Endothelial cell of umbilical vein (primary cell): ENCODE data around the gene ATP1B1. TPM values are rescaled to one million over a fixed set of nuclear protein-coding genes. Genes with fewer than 3 reads are reported as not detected.

Experiments used
- BruUV-seq: library from RNA; stranded (reverse); fragments of 400-500 nt; replicated peaks from 2 replicates; lab custom pipeline; 2021; lab: Mats Ljungman, UMichigan
- CTCF ChIA-PET: fragments of 300-600, 350-600 bp; sonication (Branson Sonifier 250); formaldehyde crosslinking; loops from one replicate; lab custom pipeline; 2021; ENCODE audit warnings: antibody characterized with exemption, inconsistent platforms; lab: Charles Lee
- POLR2A ChIA-PET: fragments of 300-600, 350-600 bp; sonication (Branson Sonifier 250); formaldehyde crosslinking; loops from one replicate; lab custom pipeline; 2021; ENCODE audit warnings: antibody characterized with exemption, inconsistent platforms; lab: Charles Lee
- DNase-seq: peaks from one replicate; pipeline ENCODE4 v3.0.0-alpha.2; 2011; ENCODE audit warnings: low read depth, low spot score
- FAIRE-seq: peaks from 2 replicates; lab custom pipeline; 2011; peaks lifted over from hg19 to GRCh38; lab: Jason Lieb, UNC
- H2AFZ ChIP-seq: 2 replicates; pipeline ENCODE4 v1.6.0; 2012; ENCODE audit warnings: low read depth, low read length, control low read depth, inconsistent platforms
- H3K27ac ChIP-seq: 2 replicates; pipeline ENCODE4 v1.5.1; 2011; ENCODE audit warnings: low read depth, mild to moderate bottlenecking, control low read depth, low read length, moderate library complexity; ENCODE audit not compliant: insufficient read depth
- H3K27me3 ChIP-seq, 2 experiments: 2 replicates each; pipeline versions ENCODE4 v1.6.0 to v1.6.1; 2011; ENCODE audit warnings: low read length in 2 of 2, mixed read lengths in 1 of 2; ENCODE audit not compliant: control insufficient read depth in 2 of 2, insufficient read depth in 2 of 2
- H3K36me3 ChIP-seq, 2 experiments: 2 replicates in 1 of 2; 3 replicates in 1 of 2; pipeline ENCODE4 v1.5.1; 2011; ENCODE audit warnings: low read length in 2 of 2, mild to moderate bottlenecking in 1 of 2, moderate library complexity in 1 of 2; ENCODE audit not compliant: control insufficient read depth in 2 of 2, insufficient read depth in 2 of 2; ENCODE audit errors: extremely low read depth in 1 of 2
- H3K4me1 ChIP-seq: 3 replicates; pipeline ENCODE4 v1.5.1; 2011; ENCODE audit warnings: mild to moderate bottlenecking, low read length; ENCODE audit not compliant: control insufficient read depth, insufficient read depth; ENCODE audit errors: extremely low read depth
- H3K4me2 ChIP-seq: 2 replicates; pipeline ENCODE4 v1.6.1; 2011; ENCODE audit warnings: low read length, control low read depth, mixed read lengths; ENCODE audit not compliant: insufficient read depth
- H3K4me3 ChIP-seq, 3 experiments: fragments of 200-600 bp in 1 of 3; sonication (generic), shearing (Covaris generic) in 1 of 3; replicated peaks in 1 of 3; 2 replicates each; pipeline ENCODE4 v1.5.1; 2011 to 2016; ENCODE audit warnings: control low read depth in 3 of 3, low read length in 3 of 3, mild to moderate bottlenecking in 2 of 3, inconsistent platforms in 1 of 3, low read depth in 1 of 3, moderate library complexity in 1 of 3; ENCODE audit not compliant: insufficient read depth in 1 of 3
- H3K79me2 ChIP-seq: 2 replicates; pipeline ENCODE4 v1.6.0; 2012; ENCODE audit warnings: low read length, inconsistent platforms; ENCODE audit not compliant: control insufficient read depth, insufficient read depth
- H3K9ac ChIP-seq: replicated peaks from 2 replicates; pipeline ENCODE3; 2011; ENCODE audit warnings: low read length, control low read depth; ENCODE audit not compliant: insufficient read depth; ENCODE audit errors: extremely low read depth
- H3K9me1 ChIP-seq: replicated peaks from 3 replicates; pipeline ENCODE4 v1.6.0; 2011; ENCODE audit warnings: mild to moderate bottlenecking, low read length; ENCODE audit not compliant: control insufficient read depth, insufficient read depth; ENCODE audit errors: extremely low read depth
- H3K9me3 ChIP-seq: replicated peaks from 2 replicates; pipeline ENCODE4 v1.5.1; 2012; ENCODE audit warnings: low read length, inconsistent platforms; ENCODE audit not compliant: control insufficient read depth, insufficient read depth
- H4K20me1 ChIP-seq: replicated peaks from 2 replicates; pipeline ENCODE3; 2011; ENCODE audit warnings: mild to moderate bottlenecking, low read length; ENCODE audit not compliant: control insufficient read depth, insufficient read depth; ENCODE audit errors: extremely low read depth
- CTCF ChIP-seq, 2 donors: IDR thresholded peaks; 1 replicate in 1 of 2; 2 replicates in 1 of 2; pipeline ENCODE4 v1.5.1; 2011; ENCODE audit warnings: low read length in 2 of 2, mild to moderate bottlenecking in 2 of 2, moderate library complexity in 2 of 2, control low read depth in 1 of 2, inconsistent platforms in 1 of 2, low read depth in 1 of 2; ENCODE audit not compliant: insufficient read depth in 1 of 2; ENCODE audit errors: extremely low read depth in 1 of 2
- EZH2 ChIP-seq: IDR thresholded peaks from 2 replicates; pipeline ENCODE4 v1.6.1; 2012; ENCODE audit warnings: borderline replicate concordance, low read depth, mild to moderate bottlenecking, moderate library complexity, low read length, inconsistent platforms; ENCODE audit not compliant: severe bottlenecking
- FOS ChIP-seq: IDR thresholded peaks from 2 replicates; pipeline ENCODE4 v1.6.1; 2011; ENCODE audit warnings: mild to moderate bottlenecking, low read length, moderate library complexity, borderline replicate concordance; ENCODE audit not compliant: insufficient read depth
- GATA2 ChIP-seq: IDR thresholded peaks from 2 replicates; pipeline ENCODE4 v1.7.0; 2011; ENCODE audit warnings: low read depth, mild to moderate bottlenecking, moderate library complexity, mixed read lengths, low read length; ENCODE audit not compliant: insufficient read length, insufficient read depth
- JUN ChIP-seq: IDR thresholded peaks from 2 replicates; pipeline ENCODE4 v1.6.1; 2011; ENCODE audit warnings: borderline replicate concordance, low read depth; ENCODE audit not compliant: insufficient read length, insufficient read depth
- MAX ChIP-seq: IDR thresholded peaks from 2 replicates; pipeline ENCODE4 v1.6.1; 2011; ENCODE audit not compliant: insufficient read depth, insufficient read length
- MYC ChIP-seq: IDR thresholded peaks from one replicate; pipeline ENCODE4 v1.6.1; 2011; ENCODE audit warnings: mild to moderate bottlenecking, low read depth, low read length
- POLR2A ChIP-seq: IDR thresholded peaks from 2 replicates; pipeline ENCODE4 v1.6.1; 2012; ENCODE audit warnings: low read depth, mild to moderate bottlenecking, control low read depth, low read length
- POLR2AphosphoS5 ChIP-seq: IDR thresholded peaks from 2 replicates; pipeline ENCODE4 v1.6.1; 2012; ENCODE audit warnings: low read depth, mild to moderate bottlenecking, control low read depth, low read length, moderate library complexity; ENCODE audit not compliant: insufficient read depth
- dilution Hi-C: fragments of 300-500 bp; cut with MboI; formaldehyde crosslinking; loops from one replicate; pipeline ENCODE4 v1.15.0; 2019; ENCODE audit warnings: low sequenced_read_pairs; ENCODE audit not compliant: extremely low pct_ligation_motif_present
- intact Hi-C: fragments of 100-400 bp; cut with micrococcal nuclease; formaldehyde crosslinking; loops from one replicate; pipeline ENCODE4 v1.10.0; 2022
- polyA plus RNA-seq, 4 experiments: library from polyadenylated mRNA; depleted of rRNA in 3 of 4; stranded (reverse) in 3 of 4; unstranded in 1 of 4; fragments of >200 nt; gene quantifications; 2 replicates each; pipeline versions ENCODE4 v1.2.1 to v1.2.3, GENCODE V29; 2011 to 2012; ENCODE audit warnings: missing spikeins in 1 of 4
- total RNA-seq: library from RNA; stranded (reverse); gene quantifications from 2 replicates; pipeline ENCODE4 v1.2.3, GENCODE V29; 2021

Gene ATP1B1
- total and polyA plus RNA-seq, 2 donors (not counting 3 experiments of a cell fraction or from before 2014, with no cell fraction given), result 14.3 to 56.1 TPM

GRCh38 chr1:169059421-169059820, 47.1 kb upstream of the ATP1B1 start:
- no peaks in the 10 kb centered on the region for H3K9me3 ChIP-seq
- no peaks in the 10 kb centered on the region for H4K20me1 ChIP-seq
- intact Hi-C loops (no loop called here), dilution Hi-C loops (no loop called here)
- H3K9ac ChIP-seq, result no peak overlapping the region
- H2AFZ ChIP-seq, result no peak overlapping the region
- DNase-seq, result no peak
- H3K27ac ChIP-seq, result no peak overlapping the region
- no peak overlapping the region for H3K4me3 ChIP-seq
- no peaks in the 10 kb centered on the region for H3K27me3 ChIP-seq
- BruUV-seq, result no TSS peak
- TF ChIP-seq FOS (no peak), POLR2A (no peak), CTCF (IDR thresholded peaks at IDR 0.05; ENCODE audit: extremely low read depth in 1 of 2, insufficient read depth in 1 of 2, low read depth in 1 of 2, low read length in 2 of 2) (no peak), MYC (no peak), GATA2 (no peak), POLR2AphosphoS5 (no peak), MAX (no peak), JUN (no peak), EZH2 (no peak)
- H3K4me2 ChIP-seq, result no peak overlapping the region
- H3K79me2 ChIP-seq, result no peaks in the 10 kb centered on the region
- no peaks in the 10 kb centered on the region for H3K36me3 ChIP-seq
- no peak for FAIRE-seq
- H3K4me1 ChIP-seq, result peaks cover 7% of the 10 kb centered on the region
- ChIA-PET POLR2A (no interaction called here), CTCF (no interaction called here)
- H3K9me1 ChIP-seq, result no peaks in the 10 kb centered on the region
